Astrocyte (in vitro differentiated cells and primary cell): ENCODE results near the gene DYRK1A. TPM values are rescaled to one million over a fixed set of nuclear protein-coding genes. Genes with fewer than 3 reads are reported as not detected.

ENCODE experiments used
- DNase-seq: peaks from one replicate; pipeline ENCODE4 v3.0.0-alpha.2; 2010; ENCODE audit warnings: low read depth
- FAIRE-seq: peaks from 2 replicates; lab custom pipeline; 2011; peaks lifted over from hg19 to GRCh38; lab: Jason Lieb, UNC
- H2AFZ ChIP-seq: 2 replicates; pipeline ENCODE4 v1.6.0; 2012; ENCODE audit warnings: low read depth, low read length, inconsistent platforms
- H3K27ac ChIP-seq: 2 replicates; pipeline ENCODE4 v1.5.1; 2011; ENCODE audit warnings: low read depth, low read length, inconsistent platforms
- H3K27me3 ChIP-seq: 2 replicates; pipeline ENCODE4 v1.6.0; 2011; ENCODE audit warnings: low read length, inconsistent platforms; ENCODE audit not compliant: insufficient read depth
- H3K36me3 ChIP-seq: 2 replicates; pipeline ENCODE4 v1.5.1; 2011; ENCODE audit warnings: low read length, inconsistent platforms; ENCODE audit not compliant: insufficient read depth
- H3K4me1 ChIP-seq: 2 replicates; pipeline ENCODE4 v1.5.1; 2011; ENCODE audit warnings: low read length, inconsistent platforms; ENCODE audit not compliant: insufficient read depth
- H3K4me2 ChIP-seq: 2 replicates; pipeline ENCODE4 v1.6.0; 2012; ENCODE audit warnings: low read length, inconsistent platforms
- H3K4me3 ChIP-seq: 2 replicates; pipeline ENCODE4 v1.5.1; 2011; ENCODE audit warnings: low read depth, mild to moderate bottlenecking, low read length, inconsistent platforms; ENCODE audit not compliant: insufficient read depth
- H3K79me2 ChIP-seq: 2 replicates; pipeline ENCODE4 v1.6.0; 2012; ENCODE audit warnings: mild to moderate bottlenecking, low read length, inconsistent platforms; ENCODE audit not compliant: insufficient read depth
- H3K9ac ChIP-seq: 2 replicates; pipeline ENCODE4 v1.6.0; 2012; ENCODE audit warnings: mild to moderate bottlenecking, low read length, inconsistent platforms
- H3K9me3 ChIP-seq: 2 replicates; pipeline ENCODE4 v1.5.1; 2012; ENCODE audit warnings: low read depth, mild to moderate bottlenecking, low read length, inconsistent platforms; ENCODE audit not compliant: insufficient read depth
- H4K20me1 ChIP-seq: 2 replicates; pipeline ENCODE4 v1.6.0; 2012; ENCODE audit warnings: low read length, inconsistent platforms; ENCODE audit not compliant: insufficient read depth
- H3K27ac Mint-ChIP-seq: one replicate; pipeline ENCODE4 v1.8.0; 2021; ENCODE audit warnings: mild to moderate bottlenecking, mixed read lengths; ENCODE audit not compliant: unreplicated experiment
- H3K27me3 Mint-ChIP-seq: one replicate; pipeline ENCODE4 v1.8.0; 2021; ENCODE audit warnings: low read depth, mixed read lengths; ENCODE audit not compliant: unreplicated experiment
- H3K36me3 Mint-ChIP-seq: one replicate; pipeline ENCODE4 v1.8.0; 2021; ENCODE audit warnings: low read depth, mixed read lengths; ENCODE audit not compliant: unreplicated experiment
- H3K4me1 Mint-ChIP-seq: one replicate; pipeline ENCODE4 v1.8.0; 2021; ENCODE audit warnings: low read depth, mixed read lengths; ENCODE audit not compliant: unreplicated experiment
- H3K4me3 Mint-ChIP-seq: one replicate; pipeline ENCODE4 v1.8.0; 2021; ENCODE audit warnings: mild to moderate bottlenecking, moderate library complexity, mixed read lengths; ENCODE audit not compliant: unreplicated experiment
- H3K9me3 Mint-ChIP-seq: one replicate; pipeline ENCODE4 v1.8.0; 2021; ENCODE audit warnings: mild to moderate bottlenecking, mixed read lengths; ENCODE audit not compliant: unreplicated experiment
- CTCF ChIP-seq: IDR thresholded peaks from 2 replicates; pipeline ENCODE4 v1.5.1; 2011; ENCODE audit warnings: low read depth, mild to moderate bottlenecking, inconsistent platforms, low read length, moderate library complexity; ENCODE audit not compliant: insufficient read depth
- EZH2 ChIP-seq: IDR thresholded peaks from 2 replicates; pipeline ENCODE4 v1.6.1; 2012; ENCODE audit warnings: mild to moderate bottlenecking, low read length, inconsistent platforms; ENCODE audit not compliant: insufficient read depth
- total RNA-seq: library from RNA; stranded (reverse); gene quantifications from 2 replicates; pipeline ENCODE4 v1.2.1, GENCODE V29; 2021

Gene DYRK1A
- total RNA-seq, 1 donor from 2014 or later: 44.6 TPM

DNA sequence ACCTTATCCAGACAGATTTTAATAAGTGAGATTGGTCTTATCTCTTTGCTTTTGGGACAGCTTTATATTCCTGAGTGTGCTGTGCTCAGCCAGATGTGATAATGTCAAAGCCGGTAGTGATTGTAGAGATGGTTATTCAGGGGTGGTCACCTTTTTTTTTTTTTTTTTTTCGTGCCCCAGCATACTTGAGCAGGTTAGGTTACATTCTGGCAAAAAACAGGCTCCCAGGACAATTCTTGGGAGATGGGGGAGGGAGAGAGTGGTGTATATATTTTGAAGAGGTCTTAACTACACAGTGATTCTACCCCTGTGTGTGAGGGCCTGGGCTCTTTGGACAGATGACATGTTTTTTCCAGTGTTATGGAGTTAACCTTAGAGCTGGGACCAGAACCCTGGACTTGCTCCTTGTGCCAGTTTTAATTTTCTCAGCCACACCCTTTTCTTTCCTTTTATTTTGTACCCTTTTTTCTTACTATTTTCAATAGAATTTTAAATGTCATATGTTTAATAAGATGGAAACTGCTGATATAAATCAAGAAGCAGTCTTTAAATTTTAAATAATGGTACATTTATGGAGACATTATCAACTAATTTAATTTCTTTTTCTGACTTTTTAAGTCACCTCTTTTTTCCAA is 88.4 kb downstream of the DYRK1A start:
- Histone ChIP-seq H3K79me2 (peaks cover 87% of the 10 kb centered on the region), H3K9me3 (no peaks in the 10 kb centered on the region), H3K36me3 (no peaks in the 10 kb centered on the region), H3K27ac (no peak overlapping the region), H4K20me1 (peaks cover 89% of the 10 kb centered on the region), H3K27me3 (no peaks in the 10 kb centered on the region), H3K9ac (no peak overlapping the region), H3K4me3 (no peak overlapping the region), H3K4me2 (no peak overlapping the region), H2AFZ (no peak overlapping the region), H3K4me1 (peaks cover 54% of the 10 kb centered on the region)
- peaks cover 69% of the 10 kb centered on the region for H3K4me1 Mint-ChIP-seq
- FAIRE-seq (no peak), DNase-seq (no peak)
- H3K27ac Mint-ChIP-seq: peak overlapping the region; percentile 79
- H3K4me3 Mint-ChIP-seq: no peak overlapping the region
- no peaks in the 10 kb centered on the region for H3K27me3 Mint-ChIP-seq
- H3K9me3 Mint-ChIP-seq: no peaks in the 10 kb centered on the region
- H3K36me3 Mint-ChIP-seq: peaks cover 4% of the 10 kb centered on the region
- TF ChIP-seq CTCF (no peak), EZH2 (no peak)

DNA sequence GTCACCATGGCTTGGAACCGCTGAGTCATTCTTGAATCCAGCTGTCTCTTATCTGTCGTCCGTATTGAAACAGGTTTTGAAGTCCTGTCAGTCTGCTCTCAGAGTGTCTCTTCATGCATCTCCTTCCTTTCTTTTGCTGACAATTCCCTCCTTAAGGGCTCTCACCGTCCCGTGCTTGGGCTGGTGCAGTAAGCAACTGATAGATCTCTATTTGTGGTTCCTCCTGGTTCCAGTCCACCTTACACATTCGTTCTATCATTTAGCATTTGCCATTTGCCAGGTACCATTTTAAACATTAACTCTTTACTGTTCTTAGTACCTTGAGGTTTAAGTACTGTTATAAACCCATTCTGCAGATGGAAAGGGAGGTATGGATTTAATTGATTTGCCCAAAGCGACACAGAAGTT is 88.9 kb downstream of the DYRK1A start:
- Histone ChIP-seq H3K27ac (no peak overlapping the region), H3K27me3 (no peaks in the 10 kb centered on the region), H3K36me3 (no peaks in the 10 kb centered on the region), H4K20me1 (peaks cover 89% of the 10 kb centered on the region), H3K9ac (no peak overlapping the region), H3K4me2 (peak overlapping the region; percentile 30), H3K4me1 (peaks cover 52% of the 10 kb centered on the region), H2AFZ (no peak overlapping the region), H3K9me3 (no peaks in the 10 kb centered on the region), H3K4me3 (no peak overlapping the region), H3K79me2 (peaks cover 91% of the 10 kb centered on the region)
- Mint-ChIP-seq H3K27ac (peak overlapping the region; percentile 79), H3K27me3 (no peaks in the 10 kb centered on the region), H3K4me1 (peaks cover 69% of the 10 kb centered on the region), H3K36me3 (peaks cover 1% of the 10 kb centered on the region), H3K4me3 (peak overlapping the region; percentile 10), H3K9me3 (no peaks in the 10 kb centered on the region)
- TF ChIP-seq CTCF: no peak
- TF ChIP-seq EZH2: no peak
- FAIRE-seq: no peak
- no peak for DNase-seq

DNA sequence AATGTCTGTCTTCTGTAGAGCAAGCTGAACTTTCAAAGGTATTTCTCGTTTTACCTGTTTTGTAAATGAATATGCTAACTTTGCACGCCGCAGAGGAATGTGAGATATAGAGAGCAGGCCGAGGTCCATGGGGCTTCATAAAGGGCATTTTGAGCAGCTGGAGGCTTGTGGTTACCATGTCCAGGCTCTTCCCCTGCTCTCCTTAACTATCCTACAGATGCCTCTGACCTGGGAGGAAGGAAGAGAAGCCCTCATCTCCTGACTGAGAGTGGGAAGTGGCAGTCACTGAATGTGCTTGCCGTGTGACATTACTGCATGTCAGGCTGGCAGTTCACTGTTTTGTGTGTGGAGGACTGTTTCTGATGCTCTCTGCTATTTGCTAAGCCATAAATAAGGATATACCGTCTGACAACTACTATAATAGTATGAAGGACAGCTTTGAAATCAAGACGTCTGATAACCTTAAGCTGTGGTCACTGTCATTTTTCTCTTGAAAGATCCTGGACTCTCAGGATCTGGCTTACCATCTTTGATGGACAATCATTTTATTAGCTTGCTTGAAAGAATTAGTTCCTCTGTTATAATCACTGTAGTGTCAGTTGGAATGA is 92.2 kb downstream of the DYRK1A start:
- Histone ChIP-seq H4K20me1 (peaks cover 88% of the 10 kb centered on the region), H3K9ac (no peak overlapping the region), H3K79me2 (peaks cover 100% of the 10 kb centered on the region), H3K4me2 (peak overlapping the region; percentile 57), H3K27me3 (no peaks in the 10 kb centered on the region), H3K36me3 (no peaks in the 10 kb centered on the region), H3K4me1 (peaks cover 35% of the 10 kb centered on the region), H3K9me3 (no peaks in the 10 kb centered on the region), H3K4me3 (no peak overlapping the region), H2AFZ (no peak overlapping the region), H3K27ac (no peak overlapping the region)
- H3K27ac Mint-ChIP-seq: peak overlapping the region; percentile 73
- FAIRE-seq (peak; percentile 13), DNase-seq (no peak)
- H3K4me1 Mint-ChIP-seq: peaks cover 63% of the 10 kb centered on the region
- H3K27me3 Mint-ChIP-seq: no peaks in the 10 kb centered on the region
- no peaks in the 10 kb centered on the region for H3K36me3 Mint-ChIP-seq
- H3K9me3 Mint-ChIP-seq: no peaks in the 10 kb centered on the region
- no peak for TF ChIP-seq CTCF
- no peak for TF ChIP-seq EZH2
- peak overlapping the region; percentile 43 for H3K4me3 Mint-ChIP-seq
